H1 (cell line): ENCODE results near the gene ENOX2. TPM values are rescaled to one million over a fixed set of nuclear protein-coding genes. Genes with fewer than 3 reads are reported as not detected.

Experiments used
- BACH1 ChIP-seq: IDR thresholded peaks from 2 replicates; pipeline ENCODE4 v1.6.1; 2012; ENCODE audit warnings: low read length, improper control_type of control experiment
- BRCA1 ChIP-seq: IDR thresholded peaks from 2 replicates; pipeline ENCODE4 v1.6.1; 2012; ENCODE audit warnings: low read depth, low read length, improper control_type of control experiment
- CREB1 ChIP-seq: IDR thresholded peaks from 2 replicates; pipeline ENCODE4 v1.6.1; 2012; ENCODE audit warnings: inconsistent platforms
- MAX ChIP-seq: IDR thresholded peaks from 2 replicates; pipeline ENCODE4 v1.6.1; 2012; ENCODE audit warnings: inconsistent platforms
- POLR2AphosphoS5 ChIP-seq: IDR thresholded peaks from 2 replicates; pipeline ENCODE4 v1.6.1; 2011; ENCODE audit warnings: low read depth, low read length
- TAF1 ChIP-seq: IDR thresholded peaks from 2 replicates; pipeline ENCODE4 v1.6.1; 2011; ENCODE audit warnings: mild to moderate bottlenecking, low read depth, low read length
- TAF7 ChIP-seq: optimal IDR thresholded peaks from 2 replicates; pipeline ENCODE3; 2011; ENCODE audit warnings: low read depth, mild to moderate bottlenecking, inconsistent platforms, low read length, moderate library complexity, borderline replicate concordance
- YY1 ChIP-seq: IDR thresholded peaks from 2 replicates; pipeline ENCODE4 v1.6.1; 2011; ENCODE audit warnings: low read depth, mild to moderate bottlenecking, low read length
- polyA plus RNA-seq, 7 experiments: library from polyadenylated mRNA; depleted of rRNA in 3 of 7; stranded (reverse) in 5 of 7; unstranded in 2 of 7; fragments of >200 nt in 5 of 7; fragments of 200-250 nt in 2 of 7; gene quantifications; 1 replicate in 5 of 7; 2 replicates in 1 of 7; 4 replicates in 1 of 7; pipeline versions ENCODE4 v1.2.1 to v1.2.3, GENCODE V29; 2011 to 2013; ENCODE audit warnings: missing spikeins in 2 of 7, mixed read lengths in 2 of 7
- total RNA-seq: library from RNA; stranded (reverse); fragmentation: NEBNext Ultra II Directional; extraction: Animal tissue kit (Norgen Biotek cat#: 25700); gene quantifications from 2 replicates; pipeline ENCODE4 v1.2.1, GENCODE V29; 2021
- TF ChIP-seq, protein P1 (sequence below): IDR thresholded peaks from 2 replicates; pipeline ENCODE4 v1.6.1; 2011; ENCODE audit warnings: low read length, improper control_type of control experiment

The ENOX2 gene
- total and polyA plus RNA-seq, 2 of the 8 experiments (the other 6 are each of a cell fraction or from before 2014, with no cell fraction given), result 4.5 to 12.3 TPM

DNA sequence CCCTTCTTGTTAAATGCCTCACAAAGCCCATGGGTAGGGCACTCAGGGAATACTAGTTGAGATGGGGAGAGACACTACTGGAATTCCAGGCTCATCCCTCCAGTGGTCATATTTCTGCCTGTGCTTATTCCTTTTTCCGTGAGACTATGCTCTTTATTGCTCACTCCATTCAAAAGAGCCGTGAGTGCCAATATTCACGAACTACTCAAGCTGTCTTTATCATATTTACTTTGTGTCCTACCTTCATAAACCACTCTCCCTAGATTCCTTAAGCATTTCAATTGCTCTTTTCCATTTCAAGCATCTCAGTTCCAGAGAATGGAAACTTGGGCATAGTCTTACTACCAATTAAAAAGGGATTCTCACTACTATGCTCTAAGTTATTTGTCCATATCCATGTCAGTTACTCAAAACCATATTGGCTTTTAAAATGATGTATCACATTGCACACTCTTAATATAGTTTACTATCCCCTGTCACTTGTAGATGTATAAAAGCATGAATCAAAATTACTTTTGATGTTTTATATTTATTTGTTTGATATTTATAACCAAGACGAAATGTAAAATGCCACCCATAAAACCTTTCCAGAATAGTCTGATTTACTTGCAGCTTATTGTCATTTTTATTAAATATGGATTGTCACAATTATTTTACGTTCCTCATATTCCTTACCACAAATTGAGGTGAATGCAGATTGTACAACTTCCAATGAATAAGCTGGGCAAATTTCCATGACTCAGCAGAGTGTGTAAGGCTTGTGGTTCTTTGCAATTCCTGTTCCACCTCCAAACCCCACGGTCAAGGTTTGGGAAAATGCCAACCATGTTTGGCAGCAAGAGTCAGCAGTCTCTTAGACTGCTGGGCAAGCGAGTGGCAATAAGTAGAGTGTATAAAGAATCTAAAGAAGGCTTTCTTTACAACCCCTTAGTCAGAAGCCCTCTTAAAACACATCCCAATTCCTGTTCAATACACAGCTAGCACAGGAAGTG is 24.4 kb downstream of the ENOX2 start (continued):
- no peak for TF ChIP-seq MAX
- TF ChIP-seq POLR2AphosphoS5, result no peak
- no peak for TF ChIP-seq TAF1
- no peak for TF ChIP-seq BRCA1
- TF ChIP-seq, protein P1, sequence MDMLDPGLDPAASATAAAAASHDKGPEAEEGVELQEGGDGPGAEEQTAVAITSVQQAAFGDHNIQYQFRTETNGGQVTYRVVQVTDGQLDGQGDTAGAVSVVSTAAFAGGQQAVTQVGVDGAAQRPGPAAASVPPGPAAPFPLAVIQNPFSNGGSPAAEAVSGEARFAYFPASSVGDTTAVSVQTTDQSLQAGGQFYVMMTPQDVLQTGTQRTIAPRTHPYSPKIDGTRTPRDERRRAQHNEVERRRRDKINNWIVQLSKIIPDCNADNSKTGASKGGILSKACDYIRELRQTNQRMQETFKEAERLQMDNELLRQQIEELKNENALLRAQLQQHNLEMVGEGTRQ, result no peak
- TF ChIP-seq BACH1, result no peak
- no peak for TF ChIP-seq YY1
- TF ChIP-seq CREB1, result no peak
- no peak for TF ChIP-seq TAF7
